Calu3 (cell line): Measurements from ENCODE around the gene CD79A. TPM values are rescaled to one million over a fixed set of nuclear protein-coding genes. Genes with fewer than 3 reads are reported as not detected.

Source experiments
- BruUV-seq: library from RNA; stranded (reverse); fragments of 400-500 nt; replicated peaks from 2 replicates; lab custom pipeline; 2021; lab: Mats Ljungman, UMichigan
- CTCF ChIA-PET: fragments of 300-600 bp; sonication (Branson Sonifier 250); formaldehyde crosslinking; loops from one replicate; lab custom pipeline; 2022; ENCODE audit warnings: antibody characterized with exemption; lab: Charles Lee
- DNase-seq: peaks from one replicate; pipeline ENCODE4 v3.0.0; 2022
- H3K27ac Mint-ChIP-seq: one replicate; pipeline ENCODE4 v1.8.0; 2022; ENCODE audit warnings: mixed read lengths; ENCODE audit not compliant: unreplicated experiment
- H3K27me3 Mint-ChIP-seq: one replicate; pipeline ENCODE4 v1.8.0; 2022; ENCODE audit warnings: mixed read lengths; ENCODE audit not compliant: unreplicated experiment
- H3K36me3 Mint-ChIP-seq: one replicate; pipeline ENCODE4 v1.8.0; 2022; ENCODE audit warnings: mild to moderate bottlenecking, moderate library complexity, mixed read lengths; ENCODE audit not compliant: insufficient read depth, unreplicated experiment
- H3K4me1 Mint-ChIP-seq: one replicate; pipeline ENCODE4 v1.8.0; 2022; ENCODE audit warnings: mild to moderate bottlenecking, low read depth, mixed read lengths; ENCODE audit not compliant: unreplicated experiment
- H3K4me3 Mint-ChIP-seq: one replicate; pipeline ENCODE4 v1.8.0; 2022; ENCODE audit warnings: mild to moderate bottlenecking, low read depth, moderate library complexity, mixed read lengths; ENCODE audit not compliant: unreplicated experiment
- H3K9me3 Mint-ChIP-seq: one replicate; pipeline ENCODE4 v1.8.0; 2022; ENCODE audit warnings: low read depth, mixed read lengths; ENCODE audit not compliant: unreplicated experiment
- CTCF ChIP-seq: fragments of 200-600 bp; IDR thresholded peaks from one replicate; pipeline ENCODE4 v1.8.0; 2022; ENCODE audit warnings: antibody characterized with exemption; ENCODE audit not compliant: unreplicated experiment
- intact Hi-C: fragments of 100-400 bp; cut with micrococcal nuclease; formaldehyde crosslinking; loops from one replicate; pipeline ENCODE4 v1.10.0; 2022; ENCODE audit not compliant: unreplicated experiment
- total RNA-seq: library from RNA; stranded (reverse); gene quantifications from 2 replicates; pipeline ENCODE4 v1.2.3, GENCODE V29; 2022

The CD79A gene
- total RNA-seq, 1 experiment from 2014 or later: 0.45 TPM

GRCh38 chr19:41851456-41851855, 25.6 kb upstream of the CD79A start:
- H3K4me3 Mint-ChIP-seq: no peak overlapping the region
- CTCF ChIA-PET: interaction anchor here (1.3 to 2.2 kb wide), 2 partner anchors 8 to 13 kb away, joined by 3 to 5 read pairs; partner anchors contain the start of gene RPS19
- no peak overlapping the region for H3K27ac Mint-ChIP-seq
- H3K36me3 Mint-ChIP-seq: no peaks in the 10 kb centered on the region
- no TSS peak for BruUV-seq
- H3K9me3 Mint-ChIP-seq: no peaks in the 10 kb centered on the region
- DNase-seq: no peak
- intact Hi-C loops: no loop called here
- no peaks in the 10 kb centered on the region for H3K4me1 Mint-ChIP-seq
- peaks cover 79% of the 10 kb centered on the region for H3K27me3 Mint-ChIP-seq
- TF ChIP-seq CTCF: no peak

DNA sequence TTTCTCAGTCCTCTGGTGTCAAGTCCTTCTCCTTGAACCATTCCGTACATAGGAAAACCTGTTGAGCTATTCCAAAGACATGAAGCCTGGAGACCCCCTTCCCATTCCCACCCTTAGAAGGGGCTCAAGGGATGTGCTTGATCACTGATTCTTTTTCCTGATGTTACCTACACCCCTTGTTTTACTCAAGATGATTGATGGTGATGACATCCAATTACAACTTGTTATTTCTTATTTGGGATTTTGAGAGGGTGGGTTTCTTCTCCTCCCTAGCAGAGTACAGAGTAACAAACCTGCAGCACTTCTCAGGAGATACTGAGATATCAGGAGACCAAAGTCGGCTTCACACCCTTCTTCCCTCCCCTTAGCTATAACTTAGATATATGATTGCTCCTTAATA, 23.7 kb upstream of the CD79A start:
- no TSS peak for BruUV-seq
- CTCF ChIA-PET: no interaction called here
- peaks cover 72% of the 10 kb centered on the region for H3K27me3 Mint-ChIP-seq

GRCh38 chr19:41853768-41854167, 23.3 kb upstream of the CD79A start:
- peaks cover 68% of the 10 kb centered on the region for H3K27me3 Mint-ChIP-seq
- no peak for TF ChIP-seq CTCF
- intact Hi-C loops: no loop called here
- no peaks in the 10 kb centered on the region for H3K36me3 Mint-ChIP-seq
- no peak for DNase-seq
- H3K4me3 Mint-ChIP-seq: no peak overlapping the region
- H3K27ac Mint-ChIP-seq: no peak overlapping the region
- no peaks in the 10 kb centered on the region for H3K9me3 Mint-ChIP-seq
- no TSS peak for BruUV-seq
- H3K4me1 Mint-ChIP-seq: no peaks in the 10 kb centered on the region
- CTCF ChIA-PET: no interaction called here

More for the DNA sequence above, 23.7 kb upstream of the CD79A start:
- no peak for DNase-seq
- intact Hi-C loops: no loop called here
- no peaks in the 10 kb centered on the region for H3K4me1 Mint-ChIP-seq
- TF ChIP-seq CTCF: no peak
- H3K27ac Mint-ChIP-seq: no peak overlapping the region
- H3K36me3 Mint-ChIP-seq: no peaks in the 10 kb centered on the region
- H3K4me3 Mint-ChIP-seq: no peak overlapping the region
- H3K9me3 Mint-ChIP-seq: no peaks in the 10 kb centered on the region

GRCh38 chr19:41859213-41859617, 17.9 kb upstream of the CD79A start:
- Mint-ChIP-seq H3K36me3 (peaks cover 51% of the 10 kb centered on the region), H3K4me1 (peaks cover 29% of the 10 kb centered on the region), H3K4me3 (peak overlapping the region; percentile 80), H3K27ac (peak overlapping the region; percentile 86), H3K9me3 (no peaks in the 10 kb centered on the region), H3K27me3 (peaks cover 14% of the 10 kb centered on the region)
- DNase-seq: no peak
- no peak for TF ChIP-seq CTCF
- BruUV-seq: TSS peak; percentile 86
- CTCF ChIA-PET: interaction anchor here (0.6 to 2.5 kb wide), 13 partner anchors 9 to 734 kb away, joined by 3 to 11 read pairs (median 5); no protein-coding TSS in a partner anchor
- intact Hi-C loops: no loop called here
